ENCODE results near the gene C1orf226. TPM values are rescaled to one million over a fixed set of nuclear protein-coding genes. Genes with fewer than 3 reads are reported as not detected.

Gene C1orf226
- total RNA-seq, 1 experiment from 2014 or later, result 7.7 TPM

DNA sequence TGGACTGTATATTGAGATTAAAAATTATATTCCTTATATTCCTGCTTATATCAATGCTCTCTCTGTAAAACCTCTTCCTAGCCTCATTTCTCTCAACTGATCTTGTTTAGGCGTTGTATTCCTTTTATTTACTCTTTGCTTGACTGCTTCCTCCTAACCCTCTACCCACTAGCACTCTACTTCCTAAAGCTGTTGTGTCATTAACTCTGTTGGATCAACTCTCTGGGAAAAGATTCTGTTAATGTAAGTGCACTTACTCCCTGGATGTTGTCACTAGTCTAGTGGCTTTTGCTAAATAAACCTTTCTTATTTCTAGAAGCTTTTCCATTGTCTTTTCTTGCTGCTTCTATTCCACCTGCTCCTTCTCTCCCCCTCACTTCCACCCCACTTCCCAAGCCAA, 11.4 kb upstream of the C1orf226 start:
- Histone ChIP-seq H4K20me1 (ENCODE audit: insufficient read depth) (no peaks in the 10 kb centered on the region), H3K27me3 (ENCODE audit: insufficient read depth, low read length) (no peaks in the 10 kb centered on the region), H3K9me3 (ENCODE audit: control insufficient read depth in 1 of 2, insufficient read depth in 1 of 2, low read depth in 1 of 2, low read length in 2 of 2) (no peaks in the 10 kb centered on the region), H3K36me3 (ENCODE audit: control insufficient read depth in 1 of 2, insufficient read depth in 2 of 2, low read length in 2 of 2) (peaks cover 0 to 3% of the 10 kb centered on the region in 2 experiments; a peak in 1 of 4 replicates), H2AFZ (ENCODE audit: low read depth, low read length, poor library complexity, severe bottlenecking) (no peak overlapping the region), H3K9ac (ENCODE audit: low read length) (no peak overlapping the region), H3K4me1 (ENCODE audit: control insufficient read depth in 1 of 2, insufficient read depth in 2 of 2, low read length in 2 of 2) (peaks cover 13 to 34% of the 10 kb centered on the region in 2 experiments), H3K27ac (ENCODE audit: low read depth, low read length) (no peak overlapping the region), H3K79me2 (ENCODE audit: insufficient read depth, low read length) (no peaks in the 10 kb centered on the region), H3K4me2 (ENCODE audit: low read length) (no peak overlapping the region), H3K9me2 (ENCODE audit: insufficient read depth) (no peaks in the 10 kb centered on the region), H3K4me3 (replicated peaks in 1 of 2; ENCODE audit: low read depth in 1 of 2, low read length in 2 of 2) (no peak overlapping the region)
- ATAC-seq (no peak), DNase-seq (ENCODE audit: low read depth, low spot score) (no peak)
- POLR2A ChIA-PET, result no interaction called here
- RAD21 ChIA-PET (ENCODE audit: low non-redundant PET in 1 of 2, low total read pairs in 2 of 2, uncharacterized antibody in 2 of 2, unreplicated experiment in 2 of 2), result no interaction called here
- intact Hi-C loops (cut with micrococcal nuclease), result no loop called here
- no TSS peak for BruUV-seq (replicated peaks)
- TF ChIP-seq POLR2A (IDR thresholded peaks at IDR 0.05; ENCODE audit: borderline replicate concordance, extremely low read depth, insufficient read depth, insufficient read length) (no peak), EZH2 (IDR thresholded peaks at IDR 0.05) (no peak), JUND (IDR thresholded peaks at IDR 0.05) (no peak), RAD21 (IDR thresholded peaks at IDR 0.05; ENCODE audit: low read depth) (no peak), EZH2phosphoT487 (IDR thresholded peaks at IDR 0.05; ENCODE audit: borderline replicate concordance) (no peak), CBX3 (IDR thresholded peaks at IDR 0.05; ENCODE audit: low read depth) (no peak), SRF (IDR thresholded peaks at IDR 0.05; ENCODE audit: low read depth) (no peak), FOSL1 (IDR thresholded peaks at IDR 0.05; ENCODE audit: low read depth) (no peak), SP1 (IDR thresholded peaks at IDR 0.05; ENCODE audit: low read depth) (no peak), SIN3A (IDR thresholded peaks at IDR 0.05; ENCODE audit: low read depth) (no peak), YY1 (IDR thresholded peaks at IDR 0.05; ENCODE audit: extremely low read depth, insufficient replicate concordance, low read depth, low read length) (no peak), EGR1 (IDR thresholded peaks at IDR 0.05; ENCODE audit: low read depth) (no peak), ELF1 (IDR thresholded peaks at IDR 0.05; ENCODE audit: borderline replicate concordance, low read depth) (no peak), CEBPB (IDR thresholded peaks at IDR 0.05; ENCODE audit: low read depth) (no peak), POLR2AphosphoS5 (IDR thresholded peaks at IDR 0.05; ENCODE audit: low read depth, low read length) (no peak), TCF7L2 (IDR thresholded peaks at IDR 0.05; ENCODE audit: borderline replicate concordance, extremely low read depth, insufficient read depth, insufficient read length) (no peak)
- TF ChIP-seq, protein P1, sequence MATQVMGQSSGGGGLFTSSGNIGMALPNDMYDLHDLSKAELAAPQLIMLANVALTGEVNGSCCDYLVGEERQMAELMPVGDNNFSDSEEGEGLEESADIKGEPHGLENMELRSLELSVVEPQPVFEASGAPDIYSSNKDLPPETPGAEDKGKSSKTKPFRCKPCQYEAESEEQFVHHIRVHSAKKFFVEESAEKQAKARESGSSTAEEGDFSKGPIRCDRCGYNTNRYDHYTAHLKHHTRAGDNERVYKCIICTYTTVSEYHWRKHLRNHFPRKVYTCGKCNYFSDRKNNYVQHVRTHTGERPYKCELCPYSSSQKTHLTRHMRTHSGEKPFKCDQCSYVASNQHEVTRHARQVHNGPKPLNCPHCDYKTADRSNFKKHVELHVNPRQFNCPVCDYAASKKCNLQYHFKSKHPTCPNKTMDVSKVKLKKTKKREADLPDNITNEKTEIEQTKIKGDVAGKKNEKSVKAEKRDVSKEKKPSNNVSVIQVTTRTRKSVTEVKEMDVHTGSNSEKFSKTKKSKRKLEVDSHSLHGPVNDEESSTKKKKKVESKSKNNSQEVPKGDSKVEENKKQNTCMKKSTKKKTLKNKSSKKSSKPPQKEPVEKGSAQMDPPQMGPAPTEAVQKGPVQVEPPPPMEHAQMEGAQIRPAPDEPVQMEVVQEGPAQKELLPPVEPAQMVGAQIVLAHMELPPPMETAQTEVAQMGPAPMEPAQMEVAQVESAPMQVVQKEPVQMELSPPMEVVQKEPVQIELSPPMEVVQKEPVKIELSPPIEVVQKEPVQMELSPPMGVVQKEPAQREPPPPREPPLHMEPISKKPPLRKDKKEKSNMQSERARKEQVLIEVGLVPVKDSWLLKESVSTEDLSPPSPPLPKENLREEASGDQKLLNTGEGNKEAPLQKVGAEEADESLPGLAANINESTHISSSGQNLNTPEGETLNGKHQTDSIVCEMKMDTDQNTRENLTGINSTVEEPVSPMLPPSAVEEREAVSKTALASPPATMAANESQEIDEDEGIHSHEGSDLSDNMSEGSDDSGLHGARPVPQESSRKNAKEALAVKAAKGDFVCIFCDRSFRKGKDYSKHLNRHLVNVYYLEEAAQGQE (IDR thresholded peaks at IDR 0.05; ENCODE audit: low read depth), result no peak
- TF ChIP-seq, protein P2, sequence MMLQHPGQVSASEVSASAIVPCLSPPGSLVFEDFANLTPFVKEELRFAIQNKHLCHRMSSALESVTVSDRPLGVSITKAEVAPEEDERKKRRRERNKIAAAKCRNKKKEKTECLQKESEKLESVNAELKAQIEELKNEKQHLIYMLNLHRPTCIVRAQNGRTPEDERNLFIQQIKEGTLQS (IDR thresholded peaks at IDR 0.05), result no peak
- TF ChIP-seq, protein P3, sequence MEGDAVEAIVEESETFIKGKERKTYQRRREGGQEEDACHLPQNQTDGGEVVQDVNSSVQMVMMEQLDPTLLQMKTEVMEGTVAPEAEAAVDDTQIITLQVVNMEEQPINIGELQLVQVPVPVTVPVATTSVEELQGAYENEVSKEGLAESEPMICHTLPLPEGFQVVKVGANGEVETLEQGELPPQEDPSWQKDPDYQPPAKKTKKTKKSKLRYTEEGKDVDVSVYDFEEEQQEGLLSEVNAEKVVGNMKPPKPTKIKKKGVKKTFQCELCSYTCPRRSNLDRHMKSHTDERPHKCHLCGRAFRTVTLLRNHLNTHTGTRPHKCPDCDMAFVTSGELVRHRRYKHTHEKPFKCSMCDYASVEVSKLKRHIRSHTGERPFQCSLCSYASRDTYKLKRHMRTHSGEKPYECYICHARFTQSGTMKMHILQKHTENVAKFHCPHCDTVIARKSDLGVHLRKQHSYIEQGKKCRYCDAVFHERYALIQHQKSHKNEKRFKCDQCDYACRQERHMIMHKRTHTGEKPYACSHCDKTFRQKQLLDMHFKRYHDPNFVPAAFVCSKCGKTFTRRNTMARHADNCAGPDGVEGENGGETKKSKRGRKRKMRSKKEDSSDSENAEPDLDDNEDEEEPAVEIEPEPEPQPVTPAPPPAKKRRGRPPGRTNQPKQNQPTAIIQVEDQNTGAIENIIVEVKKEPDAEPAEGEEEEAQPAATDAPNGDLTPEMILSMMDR (IDR thresholded peaks at IDR 0.05 in 2 of 3, conservative IDR thresholded peaks at IDR 0.05 in 1 of 3; ENCODE audit: borderline replicate concordance in 1 of 3, insufficient read depth in 1 of 3, low read depth in 2 of 3, low read length in 2 of 3), result no peak
- TF ChIP-seq, protein P4, sequence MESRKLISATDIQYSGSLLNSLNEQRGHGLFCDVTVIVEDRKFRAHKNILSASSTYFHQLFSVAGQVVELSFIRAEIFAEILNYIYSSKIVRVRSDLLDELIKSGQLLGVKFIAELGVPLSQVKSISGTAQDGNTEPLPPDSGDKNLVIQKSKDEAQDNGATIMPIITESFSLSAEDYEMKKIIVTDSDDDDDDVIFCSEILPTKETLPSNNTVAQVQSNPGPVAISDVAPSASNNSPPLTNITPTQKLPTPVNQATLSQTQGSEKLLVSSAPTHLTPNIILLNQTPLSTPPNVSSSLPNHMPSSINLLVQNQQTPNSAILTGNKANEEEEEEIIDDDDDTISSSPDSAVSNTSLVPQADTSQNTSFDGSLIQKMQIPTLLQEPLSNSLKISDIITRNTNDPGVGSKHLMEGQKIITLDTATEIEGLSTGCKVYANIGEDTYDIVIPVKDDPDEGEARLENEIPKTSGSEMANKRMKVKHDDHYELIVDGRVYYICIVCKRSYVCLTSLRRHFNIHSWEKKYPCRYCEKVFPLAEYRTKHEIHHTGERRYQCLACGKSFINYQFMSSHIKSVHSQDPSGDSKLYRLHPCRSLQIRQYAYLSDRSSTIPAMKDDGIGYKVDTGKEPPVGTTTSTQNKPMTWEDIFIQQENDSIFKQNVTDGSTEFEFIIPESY (IDR thresholded peaks at IDR 0.05; ENCODE audit: extremely low read depth, insufficient replicate concordance, low read length), result no peak
- CTCF ChIA-PET, result no interaction called here

Measured in HCT116 (cell line).